Measurements from ENCODE around the gene TMEM108.

The TMEM108 gene

GRCh38 chr3:133364704-133365103, 326.5 kb downstream of the TMEM108 start:
- DNase-seq: no peak

- no peak for DNase-seq
Measured at GRCh38 chr3:133366921-133367320, 328.7 kb downstream of the TMEM108 start.

- no peak for DNase-seq
Measured at GRCh38 chr3:133367403-133367802, 329.2 kb downstream of the TMEM108 start.

- DNase-seq: no peak
Measured at GRCh38 chr3:133367956-133368355, 329.8 kb downstream of the TMEM108 start.

GRCh38 chr3:133368371-133369067, 330.3 kb downstream of the TMEM108 start:
- DNase-seq: no peak

- no peak for DNase-seq
Measured at GRCh38 chr3:133369068-133369440, 330.9 kb downstream of the TMEM108 start.

- no peak for DNase-seq
Measured at GRCh38 chr3:133371181-133371580, 333.0 kb downstream of the TMEM108 start.

- DNase-seq: no peak
Measured at GRCh38 chr3:133371676-133372075, 333.5 kb downstream of the TMEM108 start.

GRCh38 chr3:133374708-133375402, 336.7 kb downstream of the TMEM108 start:
- DNase-seq: no peak

GRCh38 chr3:133375403-133375745, 337.2 kb downstream of the TMEM108 start:
- DNase-seq: no peak

- peak; percentile 39 for DNase-seq
Measured at GRCh38 chr3:133376810-133377209, 338.6 kb downstream of the TMEM108 start.

GRCh38 chr3:133377396-133377795, 339.2 kb downstream of the TMEM108 start:
- peak; percentile 43 for DNase-seq

- DNase-seq: no peak
Measured at GRCh38 chr3:133379926-133380325, 341.7 kb downstream of the TMEM108 start.

GRCh38 chr3:133380481-133381225, 342.5 kb downstream of the TMEM108 start:
- DNase-seq: no peak

- DNase-seq: no peak
Measured at GRCh38 chr3:133381346-133382109, 343.3 kb downstream of the TMEM108 start.

- no peak for DNase-seq
Measured at GRCh38 chr3:133383175-133383574, 345.0 kb downstream of the TMEM108 start.

GRCh38 chr3:133383741-133384140, 345.6 kb downstream of the TMEM108 start:
- no peak for DNase-seq

- DNase-seq: peak; percentile 82
Measured at GRCh38 chr3:133384331-133385027, 346.3 kb downstream of the TMEM108 start.

- no peak for DNase-seq
Measured at GRCh38 chr3:133386876-133387275, 348.7 kb downstream of the TMEM108 start.

GRCh38 chr3:133387341-133387740, 349.1 kb downstream of the TMEM108 start:
- no peak for DNase-seq

GRCh38 chr3:133388696-133389395, 350.7 kb downstream of the TMEM108 start:
- DNase-seq: no peak

GRCh38 chr3:133390715-133391114, 352.5 kb downstream of the TMEM108 start:
- DNase-seq: no peak
